ENCODE data around the gene RBM33. TPM values are rescaled to one million over a fixed set of nuclear protein-coding genes. Genes with fewer than 3 reads are reported as not detected.
A peak's percentile ranks its signal among the peaks of the same experiment; 100 is the strongest.

RBM33 gene
- total and polyA plus RNA-seq, 2 of the 13 experiments (the other 11 are each of a cell fraction or from before 2014, with no cell fraction given) = 12.4 to 28.9 TPM

DNA sequence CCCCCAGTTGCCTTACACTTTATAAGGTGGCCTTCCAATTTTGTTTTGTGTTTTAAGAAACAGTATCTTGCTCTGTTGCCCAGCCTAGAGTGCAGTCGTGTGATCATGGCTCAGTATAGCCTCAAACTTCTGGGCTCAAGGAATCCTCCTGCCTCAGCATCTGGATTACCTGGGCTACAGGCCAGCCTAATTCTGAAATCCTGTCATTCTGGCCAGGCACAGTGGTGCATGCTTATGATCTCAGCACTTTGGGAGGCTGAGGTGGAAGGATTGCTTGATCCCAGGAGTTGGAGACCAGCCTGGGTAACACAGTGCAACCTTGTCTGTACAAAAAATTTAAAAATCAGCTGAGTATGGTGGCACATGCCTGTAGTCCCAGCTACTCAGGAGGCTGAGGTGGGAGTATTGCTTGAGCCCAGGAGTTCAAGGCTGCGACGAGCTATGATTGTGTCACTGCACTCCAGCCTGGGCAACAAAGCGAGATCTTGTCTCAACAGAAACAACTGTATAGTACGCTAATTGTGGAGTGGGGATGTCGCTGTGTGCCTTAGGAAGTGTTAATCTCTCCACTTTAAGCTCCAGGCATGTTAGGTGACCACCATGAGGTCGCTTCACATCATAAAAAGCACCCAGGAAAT is 24.7 kb upstream of the RBM33 start (continued):
- TF ChIP-seq CENPX (CRISPR knock-in tag; IDR thresholded peaks at IDR 0.05) (no peak), SP2 (CRISPR knock-in tag; IDR thresholded peaks at IDR 0.05) (no peak), MAFF (IDR thresholded peaks at IDR 0.05; ENCODE audit: low read depth, low read length) (no peak), ZFYVE20 (CRISPR knock-in tag; IDR thresholded peaks at IDR 0.05; ENCODE audit: borderline replicate concordance, low read depth) (no peak), CHD4 (IDR thresholded peaks at IDR 0.05; ENCODE audit: borderline replicate concordance, low read length) (0 out of 2 replicates have a peak, but pooled peaks have one; percentile 28), THAP11 (CRISPR knock-in tag; IDR thresholded peaks at IDR 0.05) (0 out of 2 replicates have a peak, but pooled peaks have one; percentile 30), EP300 (IDR thresholded peaks at IDR 0.05; ENCODE audit: low read depth in 2 of 2, low read length in 2 of 2) (0 out of 4 replicates have a peak, but pooled peaks of 1 of the 2 experiments have one; percentile 15), EP300 (CRISPR knock-in tag; IDR thresholded peaks at IDR 0.05; ENCODE audit: borderline replicate concordance) (no peak), MBNL3 (CRISPR knock-in tag; conservative IDR thresholded peaks at IDR 0.05) (no peak), MTA3 (CRISPR knock-in tag; IDR thresholded peaks at IDR 0.05) (no peak), HMGA1 (CRISPR knock-in tag; conservative IDR thresholded peaks at IDR 0.05) (no peak), CEBPG (CRISPR knock-in tag; IDR thresholded peaks at IDR 0.05) (peak; percentile 50), TGIF2 (CRISPR knock-in tag; IDR thresholded peaks at IDR 0.05) (no peak), ETV5 (CRISPR knock-in tag; IDR thresholded peaks at IDR 0.05; ENCODE audit: borderline replicate concordance) (0 out of 2 replicates have a peak, but pooled peaks have one; percentile 14), ZNF124 (CRISPR knock-in tag; IDR thresholded peaks at IDR 0.05) (no peak), CCAR2 (optimal IDR thresholded peaks at IDR 0.05; ENCODE audit: low read depth, low read length) (no peak)
- TF ChIP-seq, protein P1, sequence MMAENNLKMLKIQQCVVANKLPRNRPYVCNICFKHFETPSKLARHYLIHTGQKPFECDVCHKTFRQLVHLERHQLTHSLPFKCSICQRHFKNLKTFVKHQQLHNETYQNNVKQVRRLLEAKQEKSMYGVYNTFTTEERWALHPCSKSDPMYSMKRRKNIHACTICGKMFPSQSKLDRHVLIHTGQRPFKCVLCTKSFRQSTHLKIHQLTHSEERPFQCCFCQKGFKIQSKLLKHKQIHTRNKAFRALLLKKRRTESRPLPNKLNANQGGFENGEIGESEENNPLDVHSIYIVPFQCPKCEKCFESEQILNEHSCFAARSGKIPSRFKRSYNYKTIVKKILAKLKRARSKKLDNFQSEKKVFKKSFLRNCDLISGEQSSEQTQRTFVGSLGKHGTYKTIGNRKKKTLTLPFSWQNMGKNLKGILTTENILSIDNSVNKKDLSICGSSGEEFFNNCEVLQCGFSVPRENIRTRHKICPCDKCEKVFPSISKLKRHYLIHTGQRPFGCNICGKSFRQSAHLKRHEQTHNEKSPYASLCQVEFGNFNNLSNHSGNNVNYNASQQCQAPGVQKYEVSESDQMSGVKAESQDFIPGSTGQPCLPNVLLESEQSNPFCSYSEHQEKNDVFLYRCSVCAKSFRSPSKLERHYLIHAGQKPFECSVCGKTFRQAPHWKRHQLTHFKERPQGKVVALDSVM (CRISPR knock-in tag; IDR thresholded peaks at IDR 0.05) = peak; percentile 88
- TF ChIP-seq, protein P2, sequence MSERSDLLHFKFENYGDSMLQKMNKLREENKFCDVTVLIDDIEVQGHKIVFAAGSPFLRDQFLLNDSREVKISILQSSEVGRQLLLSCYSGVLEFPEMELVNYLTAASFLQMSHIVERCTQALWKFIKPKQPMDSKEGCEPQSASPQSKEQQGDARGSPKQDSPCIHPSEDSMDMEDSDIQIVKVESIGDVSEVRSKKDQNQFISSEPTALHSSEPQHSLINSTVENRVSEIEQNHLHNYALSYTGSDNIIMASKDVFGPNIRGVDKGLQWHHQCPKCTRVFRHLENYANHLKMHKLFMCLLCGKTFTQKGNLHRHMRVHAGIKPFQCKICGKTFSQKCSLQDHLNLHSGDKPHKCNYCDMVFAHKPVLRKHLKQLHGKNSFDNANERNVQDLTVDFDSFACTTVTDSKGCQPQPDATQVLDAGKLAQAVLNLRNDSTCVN (CRISPR knock-in tag; IDR thresholded peaks at IDR 0.05; ENCODE audit: borderline replicate concordance) = no peak
- TF ChIP-seq, protein P3, sequence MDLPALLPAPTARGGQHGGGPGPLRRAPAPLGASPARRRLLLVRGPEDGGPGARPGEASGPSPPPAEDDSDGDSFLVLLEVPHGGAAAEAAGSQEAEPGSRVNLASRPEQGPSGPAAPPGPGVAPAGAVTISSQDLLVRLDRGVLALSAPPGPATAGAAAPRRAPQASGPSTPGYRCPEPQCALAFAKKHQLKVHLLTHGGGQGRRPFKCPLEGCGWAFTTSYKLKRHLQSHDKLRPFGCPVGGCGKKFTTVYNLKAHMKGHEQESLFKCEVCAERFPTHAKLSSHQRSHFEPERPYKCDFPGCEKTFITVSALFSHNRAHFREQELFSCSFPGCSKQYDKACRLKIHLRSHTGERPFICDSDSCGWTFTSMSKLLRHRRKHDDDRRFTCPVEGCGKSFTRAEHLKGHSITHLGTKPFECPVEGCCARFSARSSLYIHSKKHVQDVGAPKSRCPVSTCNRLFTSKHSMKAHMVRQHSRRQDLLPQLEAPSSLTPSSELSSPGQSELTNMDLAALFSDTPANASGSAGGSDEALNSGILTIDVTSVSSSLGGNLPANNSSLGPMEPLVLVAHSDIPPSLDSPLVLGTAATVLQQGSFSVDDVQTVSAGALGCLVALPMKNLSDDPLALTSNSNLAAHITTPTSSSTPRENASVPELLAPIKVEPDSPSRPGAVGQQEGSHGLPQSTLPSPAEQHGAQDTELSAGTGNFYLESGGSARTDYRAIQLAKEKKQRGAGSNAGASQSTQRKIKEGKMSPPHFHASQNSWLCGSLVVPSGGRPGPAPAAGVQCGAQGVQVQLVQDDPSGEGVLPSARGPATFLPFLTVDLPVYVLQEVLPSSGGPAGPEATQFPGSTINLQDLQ (CRISPR knock-in tag; IDR thresholded peaks at IDR 0.05) = no peak
- TF ChIP-seq, protein P4, sequence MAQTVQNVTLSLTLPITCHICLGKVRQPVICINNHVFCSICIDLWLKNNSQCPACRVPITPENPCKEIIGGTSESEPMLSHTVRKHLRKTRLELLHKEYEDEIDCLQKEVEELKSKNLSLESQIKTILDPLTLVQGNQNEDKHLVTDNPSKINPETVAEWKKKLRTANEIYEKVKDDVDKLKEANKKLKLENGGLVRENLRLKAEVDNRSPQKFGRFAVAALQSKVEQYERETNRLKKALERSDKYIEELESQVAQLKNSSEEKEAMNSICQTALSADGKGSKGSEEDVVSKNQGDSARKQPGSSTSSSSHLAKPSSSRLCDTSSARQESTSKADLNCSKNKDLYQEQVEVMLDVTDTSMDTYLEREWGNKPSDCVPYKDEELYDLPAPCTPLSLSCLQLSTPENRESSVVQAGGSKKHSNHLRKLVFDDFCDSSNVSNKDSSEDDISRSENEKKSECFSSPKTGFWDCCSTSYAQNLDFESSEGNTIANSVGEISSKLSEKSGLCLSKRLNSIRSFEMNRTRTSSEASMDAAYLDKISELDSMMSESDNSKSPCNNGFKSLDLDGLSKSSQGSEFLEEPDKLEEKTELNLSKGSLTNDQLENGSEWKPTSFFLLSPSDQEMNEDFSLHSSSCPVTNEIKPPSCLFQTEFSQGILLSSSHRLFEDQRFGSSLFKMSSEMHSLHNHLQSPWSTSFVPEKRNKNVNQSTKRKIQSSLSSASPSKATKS (CRISPR knock-in tag; IDR thresholded peaks at IDR 0.05) = no peak
- TF ChIP-seq, protein P5, sequence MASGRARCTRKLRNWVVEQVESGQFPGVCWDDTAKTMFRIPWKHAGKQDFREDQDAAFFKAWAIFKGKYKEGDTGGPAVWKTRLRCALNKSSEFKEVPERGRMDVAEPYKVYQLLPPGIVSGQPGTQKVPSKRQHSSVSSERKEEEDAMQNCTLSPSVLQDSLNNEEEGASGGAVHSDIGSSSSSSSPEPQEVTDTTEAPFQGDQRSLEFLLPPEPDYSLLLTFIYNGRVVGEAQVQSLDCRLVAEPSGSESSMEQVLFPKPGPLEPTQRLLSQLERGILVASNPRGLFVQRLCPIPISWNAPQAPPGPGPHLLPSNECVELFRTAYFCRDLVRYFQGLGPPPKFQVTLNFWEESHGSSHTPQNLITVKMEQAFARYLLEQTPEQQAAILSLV (CRISPR knock-in tag; IDR thresholded peaks at IDR 0.05; ENCODE audit: borderline replicate concordance) = no peak
